RWPE2 (cell line): Measurements from ENCODE around the gene RETREG1.

Source experiments
- ATAC-seq: fragments of 200-7000 bp; cut with Tn5 transposase; 3 replicates; pipeline ENCODE4 v1.9.1; 2021; ENCODE audit warnings: low read depth
- DNase-seq: peaks from one replicate; pipeline ENCODE4 v3.0.0-alpha.2; 2020; ENCODE audit warnings: low spot score
- H3K27ac ChIP-seq: fragments of 450-650 bp; 2 replicates; pipeline ENCODE4 v1.5.1; 2017; ENCODE audit warnings: mild to moderate bottlenecking; ENCODE audit not compliant: poor library complexity, severe bottlenecking
- H3K27me3 ChIP-seq: fragments of 250-450 bp; sonication (Bioruptor Pico); 2 replicates; pipeline ENCODE4 v1.5.1; 2021; ENCODE audit warnings: mild to moderate bottlenecking, moderate library complexity; ENCODE audit not compliant: insufficient read depth, poor library complexity, severe bottlenecking
- H3K36me3 ChIP-seq: fragments of 250-450 bp; sonication (Bioruptor Pico); 2 replicates; pipeline ENCODE4 v1.5.1; 2020; ENCODE audit warnings: low read depth, mild to moderate bottlenecking, moderate library complexity
- H3K4me1 ChIP-seq: fragments of 250-450 bp; sonication (Bioruptor Pico); 2 replicates; pipeline ENCODE4 v1.5.1; 2021; ENCODE audit warnings: mild to moderate bottlenecking, moderate library complexity; ENCODE audit not compliant: insufficient read depth, poor library complexity, severe bottlenecking
- H3K4me3 ChIP-seq: fragments of 250-450 bp; sonication (Bioruptor Pico); 2 replicates; pipeline ENCODE4 v1.5.1; 2021; ENCODE audit warnings: mild to moderate bottlenecking, moderate library complexity; ENCODE audit not compliant: severe bottlenecking
- H3K9me3 ChIP-seq: fragments of 250-450 bp; sonication (Bioruptor Pico); 2 replicates; pipeline ENCODE4 v1.5.1; 2021; ENCODE audit warnings: mild to moderate bottlenecking, moderate library complexity; ENCODE audit not compliant: severe bottlenecking
- TF ChIP-seq, protein P1 (sequence below): fragments of 450-650 bp; IDR thresholded peaks from one replicate; pipeline ENCODE4 v1.5.1; 2017; ENCODE audit warnings: mild to moderate bottlenecking, moderate library complexity; ENCODE audit not compliant: poor library complexity, severe bottlenecking

Gene RETREG1

DNA sequence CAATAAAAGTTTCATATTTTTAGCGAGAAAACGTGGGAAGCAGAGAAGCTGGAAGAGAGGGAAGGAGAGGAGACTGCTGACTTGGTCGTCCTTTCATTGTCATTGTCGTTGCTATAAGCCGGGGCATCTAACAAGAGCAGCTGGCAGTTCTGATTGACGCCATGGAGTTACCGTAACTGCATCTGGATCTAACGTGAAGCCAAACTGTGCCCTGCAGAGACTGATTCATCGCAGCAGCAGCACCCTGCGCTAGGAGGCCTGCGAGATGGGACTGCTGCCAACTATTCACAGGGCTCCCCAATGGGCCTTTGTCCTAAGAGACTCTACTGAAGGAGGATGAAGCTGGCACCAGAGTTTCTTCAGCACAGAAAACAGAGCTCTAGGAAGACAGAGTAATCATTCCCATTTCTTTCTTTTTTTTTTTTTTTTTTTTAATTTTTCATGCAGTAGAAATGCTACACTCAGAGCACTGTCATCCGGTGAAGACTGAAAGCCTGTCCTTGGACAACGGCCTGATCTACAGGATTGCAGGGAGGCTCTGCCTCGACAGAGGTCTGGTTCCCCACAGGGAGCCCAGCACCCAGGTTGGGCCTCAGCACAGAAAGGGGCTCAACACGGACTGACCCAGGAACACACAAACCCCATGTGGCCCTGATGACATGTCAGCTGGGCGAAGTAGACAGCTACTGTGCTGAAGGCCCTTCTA, 47.8 kb downstream of the RETREG1 start:
- no peaks in the 10 kb centered on the region for H3K9me3 ChIP-seq
- ATAC-seq (peak; percentile 74), DNase-seq (peak; percentile 78)
- H3K4me1 ChIP-seq: peaks cover 2% of the 10 kb centered on the region
- no peak overlapping the region for H3K4me3 ChIP-seq
- no peaks in the 10 kb centered on the region for H3K27me3 ChIP-seq
- TF ChIP-seq, protein P1, sequence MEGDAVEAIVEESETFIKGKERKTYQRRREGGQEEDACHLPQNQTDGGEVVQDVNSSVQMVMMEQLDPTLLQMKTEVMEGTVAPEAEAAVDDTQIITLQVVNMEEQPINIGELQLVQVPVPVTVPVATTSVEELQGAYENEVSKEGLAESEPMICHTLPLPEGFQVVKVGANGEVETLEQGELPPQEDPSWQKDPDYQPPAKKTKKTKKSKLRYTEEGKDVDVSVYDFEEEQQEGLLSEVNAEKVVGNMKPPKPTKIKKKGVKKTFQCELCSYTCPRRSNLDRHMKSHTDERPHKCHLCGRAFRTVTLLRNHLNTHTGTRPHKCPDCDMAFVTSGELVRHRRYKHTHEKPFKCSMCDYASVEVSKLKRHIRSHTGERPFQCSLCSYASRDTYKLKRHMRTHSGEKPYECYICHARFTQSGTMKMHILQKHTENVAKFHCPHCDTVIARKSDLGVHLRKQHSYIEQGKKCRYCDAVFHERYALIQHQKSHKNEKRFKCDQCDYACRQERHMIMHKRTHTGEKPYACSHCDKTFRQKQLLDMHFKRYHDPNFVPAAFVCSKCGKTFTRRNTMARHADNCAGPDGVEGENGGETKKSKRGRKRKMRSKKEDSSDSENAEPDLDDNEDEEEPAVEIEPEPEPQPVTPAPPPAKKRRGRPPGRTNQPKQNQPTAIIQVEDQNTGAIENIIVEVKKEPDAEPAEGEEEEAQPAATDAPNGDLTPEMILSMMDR: no peak
- H3K36me3 ChIP-seq: no peaks in the 10 kb centered on the region
- H3K27ac ChIP-seq: peak overlapping the region; percentile 37

DNA sequence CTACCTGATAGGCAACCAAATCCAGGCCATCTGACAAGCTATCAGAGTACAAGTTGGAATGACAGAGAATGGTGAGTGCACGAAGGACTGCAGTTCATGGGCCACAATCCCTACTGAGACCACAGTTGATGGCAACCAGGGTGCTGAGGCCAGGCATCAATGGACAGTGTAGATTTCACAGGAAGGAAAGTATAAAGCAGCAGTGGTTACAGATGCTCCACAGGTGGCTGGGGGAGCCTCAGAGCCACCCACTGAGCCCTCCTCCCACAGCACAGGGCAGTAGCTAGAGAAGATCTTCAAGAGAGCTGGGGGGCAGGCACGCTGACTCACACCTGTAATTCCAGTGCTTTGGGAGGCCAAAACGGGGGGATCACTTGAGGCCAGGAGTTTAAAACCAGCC, 49.4 kb downstream of the RETREG1 start:
- no peak overlapping the region for H3K27ac ChIP-seq
- H3K4me3 ChIP-seq: no peak overlapping the region
- H3K36me3 ChIP-seq: no peaks in the 10 kb centered on the region
- DNase-seq: no peak
- H3K4me1 ChIP-seq: peaks cover 2% of the 10 kb centered on the region
- ATAC-seq: no peak
- TF ChIP-seq, protein P1: no peak
- no peaks in the 10 kb centered on the region for H3K27me3 ChIP-seq
- H3K9me3 ChIP-seq: no peaks in the 10 kb centered on the region

DNA sequence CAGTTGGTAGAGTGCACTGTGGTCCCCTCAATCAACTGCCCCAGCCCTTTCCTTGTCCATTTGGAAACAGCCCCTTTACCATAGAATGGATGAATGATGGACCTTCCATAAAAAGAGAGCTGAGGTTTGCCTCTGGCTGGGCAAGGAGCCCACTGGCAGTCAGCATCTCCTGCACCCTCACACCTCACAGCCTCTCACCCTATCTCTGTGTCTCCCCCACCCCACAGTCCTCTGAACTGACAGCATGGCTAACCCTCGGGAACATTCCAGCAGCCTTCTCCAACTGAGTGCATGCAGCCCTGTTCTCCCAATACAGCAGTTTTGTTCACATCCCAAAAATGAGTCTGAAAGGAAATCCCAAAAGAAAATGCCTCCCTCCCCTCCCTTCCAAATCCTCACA, 51.7 kb downstream of the RETREG1 start:
- H3K27ac ChIP-seq: no peak overlapping the region
- H3K36me3 ChIP-seq: no peaks in the 10 kb centered on the region
- no peaks in the 10 kb centered on the region for H3K9me3 ChIP-seq
- ATAC-seq: no peak
- no peaks in the 10 kb centered on the region for H3K27me3 ChIP-seq
- TF ChIP-seq, protein P1: no peak
- H3K4me1 ChIP-seq: peaks cover 2% of the 10 kb centered on the region
- no peak overlapping the region for H3K4me3 ChIP-seq
- no peak for DNase-seq

DNA sequence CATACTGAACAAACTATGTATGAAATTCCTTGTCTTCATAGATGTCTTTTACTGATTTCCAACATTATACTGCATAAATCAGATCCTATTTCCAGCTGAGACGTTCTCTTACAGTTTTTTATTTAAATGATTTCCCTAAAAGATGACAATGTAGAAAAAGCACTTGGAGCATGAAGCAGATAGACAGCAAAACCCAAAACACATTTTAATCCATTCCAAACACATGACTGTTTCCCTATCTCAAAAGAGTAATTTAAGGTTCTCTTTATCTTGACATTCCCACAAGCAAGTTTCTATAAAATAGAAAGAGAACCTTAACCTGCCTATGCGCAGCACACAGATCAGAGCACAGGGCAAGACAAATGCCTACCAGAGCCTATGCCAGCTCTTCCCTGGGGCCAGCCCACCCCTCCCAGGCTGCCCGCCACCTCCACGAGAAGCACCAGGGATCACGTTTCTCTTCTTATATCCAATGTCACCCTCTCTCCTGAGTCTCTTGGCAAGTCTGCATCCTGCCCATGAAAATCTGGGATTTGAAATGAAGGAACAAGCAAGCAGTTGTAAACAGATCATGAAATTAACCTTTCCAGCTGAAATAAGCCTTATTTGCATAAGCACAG, 52.4 kb downstream of the RETREG1 start:
- H3K27me3 ChIP-seq: no peaks in the 10 kb centered on the region
- no peaks in the 10 kb centered on the region for H3K9me3 ChIP-seq
- DNase-seq: no peak
- TF ChIP-seq, protein P1: no peak
- H3K4me1 ChIP-seq: no peaks in the 10 kb centered on the region
- ATAC-seq: no peak
- no peak overlapping the region for H3K4me3 ChIP-seq
- H3K27ac ChIP-seq: no peak overlapping the region
- no peaks in the 10 kb centered on the region for H3K36me3 ChIP-seq

DNA sequence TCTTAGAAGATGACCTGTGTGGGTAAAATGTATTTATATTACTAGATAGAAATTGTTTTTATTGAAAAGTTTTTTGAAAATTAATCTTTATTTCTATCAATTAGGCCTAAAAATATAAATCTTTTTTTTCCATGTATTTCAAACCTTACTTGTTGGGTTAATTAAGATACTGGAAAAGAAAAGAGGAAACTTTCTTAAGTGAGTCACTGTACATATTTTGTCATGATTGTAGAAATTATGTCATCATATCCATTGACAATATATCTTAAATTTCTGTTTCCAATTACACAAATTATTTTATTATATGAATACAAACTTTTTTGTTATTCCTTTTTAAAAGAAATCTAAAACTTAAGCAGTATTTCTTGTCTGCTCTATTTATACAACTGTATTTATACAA, 53.1 kb downstream of the RETREG1 start:
- no peaks in the 10 kb centered on the region for H3K36me3 ChIP-seq
- no peaks in the 10 kb centered on the region for H3K4me1 ChIP-seq
- H3K27me3 ChIP-seq: no peaks in the 10 kb centered on the region
- H3K4me3 ChIP-seq: no peak overlapping the region
- H3K9me3 ChIP-seq: no peaks in the 10 kb centered on the region
- TF ChIP-seq, protein P1: no peak
- no peak for ATAC-seq
- H3K27ac ChIP-seq: no peak overlapping the region
- no peak for DNase-seq
